ENCODE data around the gene TMPO. TPM values are rescaled to one million over a fixed set of nuclear protein-coding genes. Genes with fewer than 3 reads are reported as not detected.
"Not testable (repeated sequence)": the region's sequence is repeated elsewhere in the genome, so short reads cannot be mapped to it uniquely, and the experiment has no call there.

TMPO gene
- total and polyA plus RNA-seq, 2 experiments from 2014 or later = 75.5 to 256 TPM

- not testable (repeated sequence) for H4K20me1 ChIP-seq (replicated peaks; ENCODE audit: insufficient read depth); H3K9me2 ChIP-seq (ENCODE audit: insufficient read depth); H3K4me3 Mint-ChIP-seq; H3K4me2 ChIP-seq; H3K27me3 Mint-ChIP-seq (ENCODE audit: insufficient read depth, low read depth, poor library complexity); H3K36me3 ChIP-seq (ENCODE audit: insufficient read depth); H3K36me3 Mint-ChIP-seq (ENCODE audit: low read depth); H3K27ac Mint-ChIP-seq; H3K4me1 ChIP-seq (ENCODE audit: insufficient read depth); H3K27me3 ChIP-seq (ENCODE audit: insufficient read depth); H3K4me1 Mint-ChIP-seq; H3K4me3 ChIP-seq; H2AFZ ChIP-seq; DNase-seq (ENCODE audit: low spot score); H3K27ac ChIP-seq (ENCODE audit: low read depth); H3F3A ChIP-seq (replicated peaks; ENCODE audit: low read depth); ATAC-seq; H3K79me2 ChIP-seq (replicated peaks; ENCODE audit: insufficient read depth); H3K9me3 Mint-ChIP-seq
Measured at GRCh38 chr12:98576795-98577194, 61.4 kb downstream of the TMPO start.

- H3K9me2 ChIP-seq (ENCODE audit: insufficient read depth) = no peaks in the 10 kb centered on the region
- H3K27ac ChIP-seq (ENCODE audit: low read depth) = no peak overlapping the region
- Mint-ChIP-seq H3K27me3 (ENCODE audit: insufficient read depth, low read depth, poor library complexity) (no peaks in the 10 kb centered on the region), H3K27ac (no peak overlapping the region), H3K4me3 (no peak overlapping the region), H3K36me3 (ENCODE audit: low read depth) (no peaks in the 10 kb centered on the region), H3K4me1 (no peaks in the 10 kb centered on the region), H3K9me3 (no peaks in the 10 kb centered on the region)
- H2AFZ ChIP-seq = no peak overlapping the region
- no peaks in the 10 kb centered on the region; the same call in 1 of the 2 replicates for H4K20me1 ChIP-seq (replicated peaks; ENCODE audit: insufficient read depth)
- no peaks in the 10 kb centered on the region for H3K27me3 ChIP-seq (ENCODE audit: insufficient read depth)
- H3K36me3 ChIP-seq (ENCODE audit: insufficient read depth) = no peaks in the 10 kb centered on the region
- DNase-seq (ENCODE audit: low spot score) (no peak), ATAC-seq (no peak)
- H3F3A ChIP-seq (replicated peaks; ENCODE audit: low read depth) = no peaks in the 10 kb centered on the region
- no peak overlapping the region for H3K4me3 ChIP-seq
- H3K4me2 ChIP-seq = no peak overlapping the region
- H3K4me1 ChIP-seq (ENCODE audit: insufficient read depth) = no peaks in the 10 kb centered on the region
- H3K79me2 ChIP-seq (replicated peaks; ENCODE audit: insufficient read depth) = no peaks in the 10 kb centered on the region
- TF ChIP-seq JUNB (IDR thresholded peaks at IDR 0.05; ENCODE audit: unreplicated experiment) (no peak), NANOG (IDR thresholded peaks at IDR 0.05; ENCODE audit: borderline replicate concordance) (no peak), ETS1 (IDR thresholded peaks at IDR 0.05) (no peak), EZH2 (IDR thresholded peaks at IDR 0.05; ENCODE audit: low read depth, unreplicated experiment) (no peak), REST (IDR thresholded peaks at IDR 0.05; ENCODE audit: unreplicated experiment) (no peak), ZNF114 (CRISPR knock-in tag; IDR thresholded peaks at IDR 0.05) (no peak), ZNF331 (CRISPR knock-in tag; IDR thresholded peaks at IDR 0.05; ENCODE audit: low read depth) (no peak), ZNF462 (CRISPR knock-in tag; IDR thresholded peaks at IDR 0.05) (no peak)
Measured at GRCh38 chr12:98578392-98578791, 63.0 kb downstream of the TMPO start.

Data from GM23338 (cell line).